Measurements from ENCODE around the gene TMEM121.
A peak's percentile ranks its signal among the peaks of the same experiment; 100 is the strongest.

Gene TMEM121

DNA sequence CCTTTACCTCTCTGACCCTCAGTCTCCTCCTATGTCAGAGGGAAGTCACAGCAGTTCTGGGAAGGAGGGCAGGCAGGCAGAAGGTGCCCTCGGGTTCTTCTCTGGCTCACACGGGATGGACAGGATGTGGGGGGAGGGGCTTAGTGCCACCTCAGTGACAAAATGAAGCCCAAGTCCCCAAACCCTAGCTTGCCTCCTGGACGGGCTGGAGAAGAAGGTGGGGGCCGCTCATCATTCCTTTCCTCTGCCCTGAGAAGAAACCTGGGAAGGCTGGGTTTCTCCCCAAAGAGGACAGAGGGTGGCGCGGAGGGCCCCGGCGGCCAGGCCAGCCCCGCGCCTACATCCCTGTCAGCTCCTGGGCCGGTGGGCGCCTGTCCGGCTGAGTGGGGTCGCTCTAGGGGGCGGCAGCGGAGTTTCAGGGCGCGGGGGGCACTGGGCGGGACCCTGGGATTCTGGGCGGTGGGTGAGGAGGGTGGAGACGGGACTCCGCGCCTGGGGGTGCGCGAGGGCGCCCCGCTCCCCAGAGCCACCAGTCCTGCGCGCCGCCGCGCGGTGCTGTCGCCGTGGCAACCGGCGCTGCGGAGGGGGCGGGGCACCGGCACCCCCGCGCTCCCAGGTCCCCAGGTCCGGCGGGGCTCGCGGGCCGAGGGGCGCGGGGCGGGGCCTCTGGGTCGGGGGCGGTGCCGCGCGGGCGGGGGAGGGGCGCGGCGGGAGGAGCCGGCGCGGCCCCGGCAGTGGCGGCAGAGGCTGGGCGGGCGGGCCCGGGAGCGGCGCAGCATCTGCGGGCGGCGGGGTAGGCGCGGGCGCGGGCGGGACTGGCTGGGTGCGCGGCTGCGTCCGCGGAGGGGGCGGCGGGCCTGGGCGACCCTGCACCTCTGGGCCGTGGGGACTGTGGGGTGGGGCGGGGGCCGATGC, at the start of gene TMEM121:
TMEM121 (plus strand) TSS at position 723 of the 915 bp plus-strand sequence. CDS start 2,252 bp downstream, outside the sequence.
- no peak for DNase-seq

DNA sequence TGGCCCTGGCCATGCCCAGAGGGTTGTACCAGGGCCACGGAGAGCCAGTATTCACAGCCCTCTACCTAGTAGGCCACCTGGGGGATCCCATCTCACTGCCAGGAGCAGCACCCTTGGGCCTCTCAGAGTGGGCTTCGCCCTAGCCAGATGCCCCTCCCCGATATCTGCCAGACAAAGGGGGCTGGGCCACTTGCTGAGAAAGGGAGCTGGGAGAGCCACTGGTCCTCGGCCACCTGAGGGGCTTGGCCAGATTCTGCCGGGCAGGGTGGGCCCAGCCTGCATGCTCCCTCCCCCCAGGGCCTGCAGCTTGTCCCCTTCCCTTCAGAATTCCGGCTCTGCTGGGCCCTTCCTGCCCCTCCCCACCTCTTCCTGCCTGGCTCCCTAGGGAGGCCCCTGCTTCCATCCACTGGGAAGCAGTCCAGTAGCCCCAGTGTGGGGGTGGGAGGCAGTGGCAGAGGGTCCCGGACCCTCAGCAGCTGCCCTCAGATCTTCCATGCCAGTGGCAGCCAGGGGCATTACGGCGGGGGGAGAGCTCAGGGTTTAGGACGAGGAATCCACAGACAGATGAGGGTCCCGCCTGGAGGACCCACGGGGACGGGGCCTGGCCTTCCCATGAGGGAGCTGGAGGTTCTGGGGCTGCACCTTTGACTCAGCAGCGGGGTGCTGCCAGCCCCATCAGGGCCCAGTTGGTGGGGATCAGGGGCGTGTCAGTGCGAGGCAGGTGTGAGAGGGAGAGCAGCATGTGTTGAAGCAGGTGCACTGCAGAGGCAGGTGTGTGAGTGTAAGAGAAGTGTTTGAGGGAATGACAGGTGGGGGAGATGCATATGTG, 49.3 kb upstream of the TMEM121 start:
- DNase-seq = no peak

DNA sequence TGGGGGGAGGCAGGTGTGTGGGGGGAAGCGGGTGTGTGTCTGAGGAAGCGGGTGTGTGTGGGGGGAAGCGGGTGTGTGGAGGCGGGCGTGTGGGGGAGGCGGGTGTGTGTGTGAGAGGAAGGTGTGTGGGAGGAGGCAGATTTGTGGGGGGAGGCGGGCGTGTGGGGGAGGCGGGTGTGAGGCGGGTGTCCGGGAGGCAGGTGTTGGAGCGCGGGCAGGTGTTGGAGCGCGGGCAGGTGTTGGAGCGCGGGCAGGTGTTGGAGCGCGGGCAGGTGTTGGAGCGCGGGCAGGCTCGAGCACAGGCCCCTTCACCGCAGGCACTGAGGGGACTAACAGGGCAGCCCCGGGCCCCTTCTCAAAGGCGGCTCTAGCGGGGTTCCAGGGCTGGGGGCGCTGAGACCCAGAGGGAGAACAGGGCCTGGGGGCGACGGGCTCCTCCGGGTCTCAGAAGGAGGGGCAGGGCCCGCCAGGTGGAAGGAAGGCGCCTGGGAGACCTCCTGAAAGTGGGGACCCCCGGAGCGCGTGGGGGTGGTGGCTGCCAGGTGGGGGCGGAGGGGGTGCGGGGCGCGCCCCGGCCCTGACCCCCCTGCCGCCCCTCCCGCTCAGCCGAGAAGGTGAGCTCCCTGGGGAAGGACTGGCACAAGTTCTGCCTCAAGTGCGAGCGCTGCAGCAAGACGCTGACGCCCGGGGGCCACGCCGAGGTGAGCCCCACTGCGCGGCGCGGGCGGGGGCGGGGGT, 48.6 kb upstream of the TMEM121 start:
- DNase-seq = no peak

DNA sequence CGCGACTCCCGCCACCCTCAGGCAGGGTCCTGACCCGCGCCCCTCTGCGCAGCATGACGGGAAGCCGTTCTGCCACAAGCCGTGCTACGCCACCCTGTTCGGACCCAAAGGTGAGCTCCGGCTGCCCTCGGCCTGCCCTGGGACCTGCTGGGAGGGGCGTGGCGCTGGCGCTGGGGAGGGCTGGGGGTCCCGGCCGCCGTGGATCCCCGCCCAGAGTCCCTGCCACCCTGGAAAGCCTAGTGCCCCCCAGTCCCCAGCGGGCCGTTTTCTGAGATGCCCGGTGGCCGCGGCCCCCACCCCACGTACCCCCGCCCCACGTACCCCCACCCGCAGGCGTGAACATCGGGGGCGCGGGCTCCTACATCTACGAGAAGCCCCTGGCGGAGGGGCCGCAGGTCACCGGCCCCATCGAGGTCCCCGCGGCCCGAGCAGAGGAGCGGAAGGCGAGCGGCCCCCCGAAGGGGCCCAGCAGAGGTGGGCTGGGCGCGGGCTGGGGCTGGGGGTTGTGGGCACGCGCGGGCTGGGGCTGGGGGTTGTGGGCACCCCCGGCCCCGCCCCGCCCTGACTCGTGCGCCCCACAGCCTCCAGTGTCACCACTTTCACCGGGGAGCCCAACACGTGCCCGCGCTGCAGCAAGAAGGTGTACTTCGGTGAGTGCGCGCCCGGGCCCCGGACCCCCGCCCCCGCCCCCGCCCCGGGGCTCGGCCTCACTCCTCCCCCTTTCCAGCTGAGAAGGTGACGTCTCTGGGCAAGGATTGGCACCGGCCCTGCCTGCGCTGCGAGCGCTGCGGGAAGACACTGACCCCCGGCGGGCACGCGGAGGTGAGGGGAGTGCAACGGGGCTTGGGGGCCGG, 47.8 kb upstream of the TMEM121 start:
- DNase-seq = no peak

DNA sequence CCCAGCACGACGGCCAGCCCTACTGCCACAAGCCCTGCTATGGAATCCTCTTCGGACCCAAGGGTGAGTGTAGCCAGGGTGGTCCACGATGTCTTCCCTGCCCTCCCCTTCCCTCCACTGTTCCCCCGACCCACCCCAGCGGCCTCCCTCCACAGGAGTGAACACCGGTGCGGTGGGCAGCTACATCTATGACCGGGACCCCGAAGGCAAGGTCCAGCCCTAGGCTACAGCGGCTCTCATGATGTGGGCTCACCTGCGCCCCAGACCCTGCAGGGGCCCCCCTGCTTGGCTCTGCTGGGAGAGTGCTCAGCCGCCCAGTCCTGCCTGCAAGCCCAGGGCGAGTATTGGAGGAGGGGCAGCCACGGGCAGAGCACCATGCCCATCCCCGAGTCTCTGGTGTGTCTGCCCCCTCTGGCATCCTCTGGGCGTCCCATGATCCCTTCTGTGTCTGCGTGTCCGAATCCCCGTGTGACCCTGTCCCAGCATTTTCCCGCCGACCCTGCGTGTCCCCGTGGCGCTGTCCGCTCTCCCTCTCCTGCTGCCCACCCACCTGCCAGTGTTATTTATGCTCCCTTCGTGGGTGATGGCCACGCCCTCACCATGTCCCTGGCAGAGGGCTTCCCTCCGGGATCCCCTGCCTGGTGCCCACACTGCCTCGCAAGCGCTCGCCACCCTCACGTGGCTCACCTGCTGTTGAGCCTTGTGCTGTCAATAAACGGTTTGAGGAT, 46.8 kb upstream of the TMEM121 start:
- DNase-seq = no peak

DNA sequence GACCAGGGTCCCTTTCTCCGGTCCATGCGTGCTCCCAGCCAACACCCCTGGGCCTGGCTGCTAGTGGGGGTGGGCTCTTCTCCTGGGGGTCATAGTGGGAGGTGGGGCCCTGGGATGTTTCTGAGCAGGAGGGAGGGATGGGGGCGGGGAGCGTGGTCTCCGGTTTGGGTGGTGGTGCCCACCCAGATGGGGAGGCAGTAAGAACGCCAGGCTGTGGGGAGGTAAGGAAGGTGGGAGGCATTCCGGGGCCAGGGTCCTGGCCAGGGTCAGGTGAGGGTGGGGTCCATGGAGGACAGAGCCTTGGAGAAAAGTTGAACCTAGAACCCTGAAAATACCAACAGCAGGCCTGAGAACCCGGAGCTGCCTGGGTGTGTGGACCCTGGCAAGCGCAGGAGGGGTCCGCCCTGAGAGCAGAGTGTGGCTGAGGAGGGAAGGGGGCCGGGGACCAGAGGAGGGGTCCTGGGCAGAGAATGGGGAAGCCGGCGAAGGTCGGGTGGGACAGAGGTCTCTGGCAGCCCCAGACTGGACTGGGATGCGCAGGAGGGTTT, 46.1 kb upstream of the TMEM121 start:
- DNase-seq = no peak

DNA sequence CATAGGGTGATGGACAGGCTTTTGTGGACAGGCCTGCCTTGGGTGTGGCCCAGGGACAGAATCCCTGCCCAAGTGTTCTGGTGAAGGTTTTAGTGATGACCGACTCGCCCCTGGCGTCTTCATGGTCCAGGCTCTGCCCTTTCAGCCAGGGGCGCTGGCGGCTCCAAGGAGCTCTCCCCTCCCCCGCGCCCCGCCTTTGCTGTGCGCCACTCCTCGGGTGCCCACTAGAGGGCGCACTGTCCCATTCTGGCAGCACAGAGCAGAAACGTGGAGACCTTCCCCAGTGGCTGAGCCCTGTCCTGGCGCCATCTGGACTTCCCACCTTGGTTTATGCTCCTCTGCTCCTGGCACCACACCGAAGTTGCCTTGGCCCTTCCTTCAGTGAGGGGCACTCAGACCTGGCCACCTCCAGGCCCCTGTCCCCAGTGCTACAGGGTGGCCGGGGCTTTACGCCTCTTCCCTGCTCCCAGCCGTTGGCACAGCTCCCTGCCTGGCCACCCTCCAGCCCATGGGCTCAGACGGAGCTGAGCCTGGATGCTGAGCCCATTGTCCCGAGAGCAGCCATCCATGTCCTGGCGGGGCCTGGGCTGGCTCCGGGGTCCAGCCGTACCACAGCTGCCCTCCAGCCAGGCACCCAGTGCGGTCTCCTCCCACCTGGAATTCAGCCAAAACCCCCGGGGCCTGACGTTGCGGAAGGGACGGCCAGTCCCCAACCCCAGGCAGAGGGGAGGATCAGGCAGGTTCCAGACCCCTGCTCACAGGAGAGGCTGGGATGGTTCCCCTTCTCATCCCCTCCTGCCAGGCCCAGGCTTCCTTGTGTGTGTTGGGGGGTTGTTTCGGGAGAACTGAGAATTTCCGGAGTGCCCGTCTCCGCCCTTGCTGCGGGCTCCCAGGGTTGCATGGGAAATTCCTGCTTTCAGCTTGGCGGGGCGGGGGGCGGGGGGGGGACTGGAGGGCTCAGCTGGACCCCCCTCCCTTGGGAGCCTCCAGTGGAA, 45.3 kb upstream of the TMEM121 start:
- peak; percentile 58 for DNase-seq

DNA sequence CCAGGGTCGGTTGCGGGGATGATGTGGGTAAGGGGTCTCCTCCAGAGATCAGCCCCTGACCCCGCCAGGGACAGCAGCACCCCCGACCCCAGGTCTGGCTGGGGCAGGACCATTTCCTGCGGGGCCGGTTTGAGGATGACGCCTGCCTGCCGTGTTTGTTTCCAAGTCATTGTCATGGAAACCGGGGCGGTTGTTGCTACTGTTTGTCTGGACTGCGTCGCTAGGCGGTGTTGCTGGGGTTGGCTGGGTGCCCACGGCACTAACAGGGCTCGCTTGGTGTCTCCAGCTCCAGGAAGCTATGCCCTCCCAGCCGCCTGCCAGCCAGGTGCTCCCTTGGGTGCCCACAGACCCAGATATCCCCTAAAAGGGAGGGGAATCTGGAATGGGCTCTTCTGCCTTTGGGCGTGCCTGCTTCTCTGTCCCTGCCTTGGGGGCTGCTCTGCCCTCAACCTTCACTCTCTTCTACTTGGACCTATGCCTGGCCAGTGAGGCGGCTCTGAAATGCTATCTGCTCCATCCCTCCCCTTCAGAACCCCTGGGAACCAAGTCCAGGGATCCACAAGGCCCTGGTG, 44.4 kb upstream of the TMEM121 start:
- DNase-seq = peak; percentile 79

DNA sequence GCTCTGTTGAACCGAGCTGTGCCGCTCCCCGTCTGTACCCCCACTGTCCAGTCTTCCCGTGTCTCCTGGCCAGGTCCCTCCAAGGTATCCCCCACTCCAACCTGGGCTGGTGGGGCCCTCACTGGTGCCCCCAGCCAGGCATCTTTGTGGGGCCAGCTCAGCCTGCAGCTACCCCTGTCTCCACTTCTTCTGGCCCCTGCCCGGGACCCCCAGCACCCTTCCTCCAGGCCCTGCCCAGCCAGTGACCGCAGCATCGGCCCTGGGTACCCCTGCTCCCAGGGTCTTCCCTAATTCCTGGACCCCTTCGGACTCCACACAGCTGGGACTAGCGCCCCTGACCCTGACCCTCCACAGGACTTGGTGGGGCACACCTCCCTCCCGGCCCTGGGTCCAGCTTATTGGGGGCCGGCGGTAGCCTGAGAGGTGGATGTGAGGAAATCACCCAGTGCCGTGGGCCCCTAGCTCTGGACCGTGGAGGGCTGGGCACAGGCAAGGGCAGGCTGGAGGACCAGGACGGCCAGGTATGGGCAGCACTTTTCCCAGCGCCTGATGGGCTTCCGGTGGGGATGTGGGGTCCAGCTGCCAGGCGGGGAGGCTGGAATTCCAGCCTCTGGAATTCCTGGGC, 43.8 kb upstream of the TMEM121 start:
- DNase-seq = no peak

DNA sequence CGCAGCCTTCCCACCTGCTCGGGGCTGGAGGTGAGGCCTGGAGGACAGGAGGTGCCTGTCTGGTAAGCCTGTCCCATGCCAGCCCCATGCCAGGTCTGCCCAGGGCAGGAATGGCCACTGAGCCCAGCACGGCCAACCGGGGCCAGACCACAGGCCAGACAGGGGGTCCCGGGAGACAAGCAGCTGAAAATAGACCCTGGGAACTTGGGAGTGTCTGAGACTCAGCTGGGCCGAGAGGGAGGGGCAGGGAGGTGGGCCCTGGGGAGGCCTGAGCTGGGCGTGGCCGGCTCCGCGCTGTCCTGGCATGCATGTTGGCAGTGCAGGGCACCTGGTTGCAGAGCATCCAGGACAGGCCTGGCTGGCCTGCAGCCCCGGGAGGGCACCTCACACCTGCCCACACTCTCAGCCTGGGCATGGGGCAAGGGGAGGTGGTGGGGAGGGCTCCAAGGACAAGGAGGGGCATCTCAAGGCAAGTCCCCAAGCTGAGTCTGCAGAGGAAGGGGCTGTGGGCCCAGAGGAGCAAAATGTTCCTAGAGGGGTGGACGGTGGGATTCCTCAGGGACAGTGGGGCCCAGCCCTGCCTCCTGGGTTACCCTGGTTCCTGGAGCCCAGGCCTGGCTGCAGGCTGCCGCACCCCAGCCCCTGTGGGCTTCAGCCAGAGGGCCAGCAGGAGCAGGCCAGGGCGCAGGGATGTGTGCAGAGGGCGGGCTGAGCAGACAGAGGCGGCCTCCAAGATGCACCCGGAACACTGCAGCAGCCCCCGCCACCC, 42.9 kb upstream of the TMEM121 start:
- no peak for DNase-seq

DNA sequence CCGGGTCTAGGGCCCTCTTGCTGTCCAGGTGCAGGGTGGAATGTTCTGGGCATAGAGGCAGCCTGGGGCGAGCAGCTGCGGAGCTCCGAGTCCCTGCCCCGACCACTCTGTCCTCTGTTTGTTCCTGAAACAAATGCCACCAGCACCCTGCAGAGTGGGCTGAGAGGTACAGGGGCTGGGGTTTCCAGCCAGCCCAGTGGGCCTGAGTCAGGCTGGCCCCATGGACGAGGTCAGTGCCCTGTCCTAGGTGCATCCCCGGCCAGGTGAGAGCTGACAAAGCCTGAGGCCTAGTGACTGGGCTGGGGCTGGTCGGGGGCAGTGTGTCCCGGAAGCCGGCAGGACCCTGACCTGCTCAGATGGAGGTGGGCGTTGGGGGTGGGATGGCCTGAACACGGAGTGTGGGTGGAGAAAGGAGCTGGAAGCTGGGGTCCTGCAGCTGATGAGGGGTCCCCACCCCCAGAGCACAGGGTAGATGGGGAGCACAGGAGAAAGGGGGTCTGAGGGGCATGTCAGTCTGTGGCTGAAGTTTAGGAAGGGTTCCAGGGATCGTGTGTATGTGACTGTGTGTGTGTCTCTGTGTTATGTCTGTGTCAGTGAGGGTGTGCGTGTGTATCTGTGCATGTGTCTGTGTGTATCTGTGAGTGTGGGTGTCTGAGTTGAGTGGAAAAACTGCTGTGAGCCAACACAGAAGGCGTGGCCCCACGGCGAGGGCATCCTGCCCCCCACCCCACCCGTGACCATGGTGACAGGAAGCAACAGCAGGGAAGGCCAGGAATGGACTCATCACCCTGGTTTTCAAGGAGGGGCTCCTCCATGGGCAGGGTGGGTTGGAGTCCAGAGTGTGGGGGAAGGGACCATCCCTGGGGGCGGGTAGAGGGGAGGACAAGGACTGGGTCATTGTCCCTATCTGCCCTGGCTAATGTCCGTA, 42.0 kb upstream of the TMEM121 start:
- DNase-seq = no peak

DNA sequence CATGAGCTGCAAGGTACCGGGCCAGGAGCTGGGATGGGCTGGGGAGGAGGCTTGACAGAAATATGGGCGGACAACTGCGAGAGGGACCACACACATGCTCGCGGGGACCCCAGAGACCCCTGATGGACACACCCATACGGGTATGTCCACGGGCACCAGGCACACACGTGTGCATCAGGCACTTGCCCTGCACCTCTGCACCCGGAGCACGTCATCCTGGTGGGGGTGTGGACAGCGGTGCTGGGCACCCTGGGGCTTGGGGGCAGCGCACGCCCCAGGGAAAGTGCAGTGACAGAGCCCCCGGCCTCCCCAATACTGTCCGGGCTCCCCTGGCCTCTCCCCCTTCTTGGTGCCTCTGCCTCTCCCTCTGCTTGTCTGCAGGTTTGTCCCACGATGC, 41.4 kb upstream of the TMEM121 start:
- no peak for DNase-seq

DNA sequence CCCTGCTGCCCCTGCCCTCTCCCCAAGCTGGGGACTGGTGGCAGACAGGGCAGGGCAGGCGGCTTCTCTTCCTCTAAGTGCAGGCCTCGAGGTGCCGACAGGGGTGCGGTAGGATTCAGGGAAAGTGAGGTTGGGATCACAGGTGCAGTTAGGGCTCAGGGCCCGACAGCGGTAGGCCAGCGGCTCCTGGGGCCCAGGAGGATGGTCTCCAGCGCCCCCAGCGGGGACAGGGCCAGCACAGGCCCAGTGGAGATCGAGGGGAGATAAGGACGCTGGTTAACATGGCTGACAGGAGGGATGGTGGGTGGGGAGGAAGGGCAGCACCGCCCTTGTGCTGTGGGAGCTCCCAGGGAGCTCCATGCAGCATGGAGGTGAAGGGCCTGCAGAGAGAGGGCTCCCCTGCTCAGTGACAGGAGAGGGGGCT, 40.6 kb upstream of the TMEM121 start:
- no peak for DNase-seq

DNA sequence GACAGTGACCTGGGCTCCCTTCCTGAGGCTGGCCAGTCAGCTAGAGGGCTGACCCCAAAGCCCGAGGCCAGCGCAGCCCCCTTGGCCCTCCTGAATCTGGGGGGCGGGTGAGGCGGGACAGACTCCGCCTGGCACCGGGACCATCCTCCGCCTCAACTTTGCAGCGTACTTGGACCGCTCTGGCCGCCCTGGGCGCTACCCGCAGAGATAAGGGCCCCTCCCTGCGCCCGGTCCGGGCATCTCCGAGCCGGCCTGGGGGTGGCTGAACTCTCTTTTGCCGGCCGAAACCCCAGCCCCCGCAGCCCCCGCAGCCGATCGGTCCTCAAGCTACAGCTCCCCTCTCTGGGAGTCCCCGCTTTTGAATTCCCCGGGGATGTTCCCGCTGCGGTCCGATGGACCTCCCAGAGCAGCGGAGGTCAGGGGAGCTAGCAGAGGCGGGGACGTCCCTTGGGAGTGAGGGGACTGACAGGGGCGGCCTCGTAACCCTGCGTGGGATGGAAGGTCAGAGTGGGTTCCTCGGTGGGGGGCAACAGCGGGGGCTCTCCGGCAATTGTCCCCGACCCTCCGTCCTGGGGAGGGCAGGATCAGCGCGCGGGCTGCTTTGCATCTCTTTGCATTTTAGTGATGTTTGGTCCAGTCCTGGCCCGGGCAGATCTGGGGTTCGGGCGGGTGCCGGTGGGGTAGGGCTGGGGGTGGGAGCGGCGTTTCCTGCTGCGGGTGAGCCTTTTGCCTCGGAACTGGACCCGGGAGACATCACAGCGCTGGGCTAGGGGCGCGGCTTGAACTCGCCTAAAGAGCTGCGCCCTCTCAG, 40.0 kb upstream of the TMEM121 start, which contains the start of gene CRIP1:
CRIP1 (plus strand) TSS at position 724 of the 811 bp plus-strand sequence. CDS start 374 bp downstream, outside the sequence.
- no peak for DNase-seq

DNA sequence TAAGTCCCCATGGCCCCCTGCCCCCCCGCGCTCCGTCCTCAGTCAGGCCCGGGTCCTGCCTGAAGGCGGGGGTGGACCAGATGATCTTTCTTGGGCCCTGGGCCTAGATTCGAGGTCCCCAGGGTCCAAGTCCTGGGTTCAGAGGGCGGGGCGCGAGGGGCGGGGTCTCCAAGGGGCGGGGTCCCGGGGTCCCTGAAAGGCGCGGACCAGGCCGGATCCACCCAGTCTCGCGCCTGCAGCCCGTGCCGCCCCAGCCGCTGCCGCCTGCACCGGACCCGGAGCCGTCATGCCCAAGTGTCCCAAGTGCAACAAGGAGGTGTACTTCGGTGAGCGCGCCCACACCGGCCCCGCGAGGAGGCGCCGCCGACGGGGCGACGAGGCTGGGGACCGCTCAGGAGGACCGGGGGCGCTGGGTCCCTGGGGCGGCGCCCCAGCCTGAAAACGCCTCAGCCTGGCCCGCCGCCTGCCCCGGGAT, 39.4 kb upstream of the TMEM121 start:
- DNase-seq = no peak
